Right atrium auricular region (tissue), 2 donors: ENCODE results near the gene C5AR2. TPM values are rescaled to one million over a fixed set of nuclear protein-coding genes. Genes with fewer than 3 reads are reported as not detected.

Experiments used
- DNase-seq: peaks from one replicate; pipeline ENCODE4 v3.0.0-alpha.2; 2019; ENCODE audit warnings: low spot score
- H3K27ac ChIP-seq, 2 donors: fragments of 200-600 bp; sonication (generic); 1 replicate in 1 of 2; 2 replicates in 1 of 2; pipeline ENCODE4 v1.5.1; 2016 to 2019
- H3K27me3 ChIP-seq, 2 donors: fragments of 200-600 bp; sonication (generic); one replicate each; pipeline versions ENCODE4 v1.5.1 to v1.6.0; 2017 to 2019
- H3K36me3 ChIP-seq: fragments of 200-600 bp; sonication (generic); one replicate; pipeline ENCODE4 v1.5.1; 2016
- H3K4me1 ChIP-seq, 2 donors: fragments of 200-600 bp; sonication (generic); one replicate each; pipeline versions ENCODE4 v1.5.1 to v1.6.0; 2017 to 2019
- H3K4me3 ChIP-seq, 2 donors: fragments of 200-600 bp; sonication (generic); 1 replicate in 1 of 2; 2 replicates in 1 of 2; pipeline ENCODE4 v1.5.1; 2017 to 2019; ENCODE audit warnings: mild to moderate bottlenecking in 1 of 2, moderate library complexity in 1 of 2
- H3K9me3 ChIP-seq, 2 donors: fragments of 200-600 bp; sonication (generic); one replicate each; pipeline ENCODE4 v1.5.1; 2019
- CTCF ChIP-seq, 2 donors: fragments of 200-600 bp; sonication (generic); IDR thresholded peaks; one replicate each; pipeline ENCODE4 v1.5.1; 2019; ENCODE audit warnings: antibody characterized with exemption in 2 of 2
- total RNA-seq, 2 donors: library from RNA; depleted of rRNA; stranded (reverse); fragments of >200 nt; gene quantifications; one replicate each; pipeline ENCODE4 v1.1.0, GENCODE V29; 2016

The C5AR2 gene
- total RNA-seq, 2 donors from 2014 or later, result 1.1 to 3.3 TPM

- H3K27ac ChIP-seq, result no peak overlapping the region
- no peak overlapping the region for H3K4me3 ChIP-seq
- H3K4me1 ChIP-seq, result no peaks in the 10 kb centered on the region
- H3K27me3 ChIP-seq, result no peaks in the 10 kb centered on the region
- TF ChIP-seq CTCF (IDR thresholded peaks at IDR 0.05), result no peak
- H3K36me3 ChIP-seq, result no peaks in the 10 kb centered on the region
- peak; percentile 71 for DNase-seq
- no peaks in the 10 kb centered on the region for H3K9me3 ChIP-seq
Measured at GRCh38 chr19:47389150-47389556, 57.2 kb downstream of the C5AR2 start.

- no peak overlapping the region for H3K27ac ChIP-seq
- no peaks in the 10 kb centered on the region for H3K27me3 ChIP-seq
- no peak for DNase-seq
- H3K9me3 ChIP-seq, result no peaks in the 10 kb centered on the region
- TF ChIP-seq CTCF (IDR thresholded peaks at IDR 0.05), result no peak
- H3K36me3 ChIP-seq, result no peaks in the 10 kb centered on the region
- no peaks in the 10 kb centered on the region for H3K4me1 ChIP-seq
- no peak overlapping the region for H3K4me3 ChIP-seq
Measured at GRCh38 chr19:47390533-47391488, 58.8 kb downstream of the C5AR2 start.

- Histone ChIP-seq H3K27ac (no peak overlapping the region), H3K4me3 (no peak overlapping the region), H3K4me1 (no peaks in the 10 kb centered on the region), H3K9me3 (no peaks in the 10 kb centered on the region), H3K27me3 (no peaks in the 10 kb centered on the region), H3K36me3 (no peaks in the 10 kb centered on the region)
- DNase-seq, result peak; percentile 68
- peak; percentile 83 to 91 for TF ChIP-seq CTCF (IDR thresholded peaks at IDR 0.05)
Measured at GRCh38 chr19:47391510-47392223, 59.7 kb downstream of the C5AR2 start.

Other genes starting within 250 kb of the C5AR2 start
- 10 to 100 TPM; 15.4 to 18.0 TPM for gene ZC3H4, start 218.4 kb upstream of the C5AR2 start, total RNA-seq
- gene SAE1, start 201.3 kb upstream of the C5AR2 start, total RNA-seq, result 10 to 100 TPM; 43.7 to 48.7 TPM
- 1 to 10 TPM; 2.5 to 2.9 TPM for gene BBC3, start 101.0 kb upstream of the C5AR2 start, total RNA-seq
- gene CCDC9, start 75.7 kb upstream of the C5AR2 start, total RNA-seq, result 10 to 100 TPM in 1 of 2 donors, 1 to 10 TPM in 1; 9.2 to 11.9 TPM
- 1 to 10 TPM; 1.9 to 7.0 TPM for gene INAFM1, start 57.3 kb upstream of the C5AR2 start, total RNA-seq
- gene C5AR1, start 22.3 kb upstream of the C5AR2 start, total RNA-seq, result 10 to 100 TPM in 1 of 2 donors, 1 to 10 TPM in 1; 4.6 to 14.3 TPM
- 1 to 10 TPM; 5.1 to 8.2 TPM for gene DHX34, start 17.1 kb downstream of the C5AR2 start, total RNA-seq
- gene MEIS3, start 87.4 kb downstream of the C5AR2 start, total RNA-seq, result 1 to 10 TPM; 6.3 to 9.2 TPM
- under 1 TPM; 0.28 to 0.37 TPM for gene SLC8A2, start 139.7 kb downstream of the C5AR2 start, total RNA-seq
- gene KPTN, start 152.0 kb downstream of the C5AR2 start, total RNA-seq, result 1 to 10 TPM; 2.8 to 2.9 TPM
- 100 to 1,000 TPM; 127 to 213 TPM for gene NAPA, start 182.9 kb downstream of the C5AR2 start, total RNA-seq
- gene ZNF541, start 241.0 kb downstream of the C5AR2 start, total RNA-seq, result under 1 TPM in 1 of 2 donors, not detected in 1; 0.20 TPM